ENCODE data around the gene DNAJC5. TPM values are rescaled to one million over a fixed set of nuclear protein-coding genes. Genes with fewer than 3 reads are reported as not detected.
"Not testable (repeated sequence)": the region's sequence is repeated elsewhere in the genome, so short reads cannot be mapped to it uniquely, and the experiment has no call there.

DNAJC5 gene
- total RNA-seq, 2 donors from 2014 or later = 58.9 to 63.9 TPM

- Histone ChIP-seq H3K36me3 (peaks cover 18% of the 10 kb centered on the region), H3K9ac (ENCODE audit: low read depth in 2 of 2, low read length in 2 of 2) (no peak overlapping the region), H3K4me1 (no peaks in the 10 kb centered on the region), H3K27ac (no peak overlapping the region), H3K9me3 (no peaks in the 10 kb centered on the region), H3K27me3 (no peaks in the 10 kb centered on the region), H3K4me3 (no peak overlapping the region)
- no peak for DNase-seq
- no peak for TF ChIP-seq CTCF (IDR thresholded peaks at IDR 0.05)
- intact Hi-C loops (cut with DNase I) = no loop called here
Measured at GRCh38 chr20:63929071-63929470, 34.1 kb downstream of the DNAJC5 start.

GRCh38 chr20:63929473-63929883, 34.6 kb downstream of the DNAJC5 start:
- H3K9me3 ChIP-seq; H3K27me3 ChIP-seq; H3K9ac ChIP-seq (ENCODE audit: low read depth in 2 of 2, low read length in 2 of 2); DNase-seq; intact Hi-C loops (cut with DNase I); H3K4me3 ChIP-seq; H3K4me1 ChIP-seq; H3K27ac ChIP-seq: not testable (repeated sequence)
- peaks cover 18% of the 10 kb centered on the region for H3K36me3 ChIP-seq

GRCh38 chr20:63930971-63931553, 36.1 kb downstream of the DNAJC5 start:
- intact Hi-C loops (cut with DNase I) = no loop called here
- H3K27ac ChIP-seq = no peak overlapping the region
- DNase-seq = no peak
- H3K36me3 ChIP-seq = peaks cover 18% of the 10 kb centered on the region
- no peak overlapping the region for H3K9ac ChIP-seq (ENCODE audit: low read depth in 2 of 2, low read length in 2 of 2)
- H3K4me3 ChIP-seq = no peak overlapping the region
- TF ChIP-seq CTCF (IDR thresholded peaks at IDR 0.05) = no peak
- H3K27me3 ChIP-seq = no peaks in the 10 kb centered on the region
- H3K9me3 ChIP-seq = no peaks in the 10 kb centered on the region
- H3K4me1 ChIP-seq = no peaks in the 10 kb centered on the region

GRCh38 chr20:63931735-63932134, 36.8 kb downstream of the DNAJC5 start:
- intact Hi-C loops (cut with DNase I) = no loop called here
- H3K4me3 ChIP-seq = no peak overlapping the region

DNA sequence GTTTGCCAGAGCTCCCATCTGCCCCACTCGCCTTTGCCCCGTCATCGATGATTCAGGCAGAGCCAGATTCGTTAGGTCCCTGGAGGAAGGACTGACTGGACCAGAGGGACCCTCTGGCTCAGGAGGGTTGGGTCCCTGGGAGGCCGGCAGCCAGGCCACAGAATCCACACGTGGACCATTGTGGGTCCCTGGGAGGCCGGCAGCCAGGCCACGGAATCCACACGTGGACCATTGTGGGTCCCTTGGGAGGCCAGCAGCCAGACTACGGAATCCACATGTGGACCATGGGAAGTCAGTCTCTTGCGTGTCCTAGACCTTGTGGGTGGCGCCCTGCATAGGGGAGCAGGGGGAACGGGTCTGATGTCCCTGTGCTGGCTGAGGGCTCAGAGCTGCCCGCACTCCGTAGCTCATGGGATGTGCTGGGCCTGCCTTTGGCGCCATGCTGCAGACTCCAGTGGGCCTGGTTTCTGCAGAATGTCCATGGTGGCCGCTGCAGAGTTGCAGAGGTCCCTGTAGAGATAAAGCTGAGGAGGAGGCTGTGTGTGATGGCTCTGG, 37.8 kb downstream of the DNAJC5 start:
- TF ChIP-seq CTCF (IDR thresholded peaks at IDR 0.05) = no peak
- H3K4me3 ChIP-seq = no peak overlapping the region
- no peak overlapping the region for H3K27ac ChIP-seq
- H3K9me3 ChIP-seq = no peaks in the 10 kb centered on the region
- H3K36me3 ChIP-seq = peaks cover 18% of the 10 kb centered on the region
- H3K27me3 ChIP-seq = no peaks in the 10 kb centered on the region
- no peak overlapping the region for H3K9ac ChIP-seq (ENCODE audit: low read depth in 2 of 2, low read length in 2 of 2)
- H3K4me1 ChIP-seq = no peaks in the 10 kb centered on the region
- no peak for DNase-seq
- intact Hi-C loops (cut with DNase I) = no loop called here

More at GRCh38 chr20:63931735-63932134, 36.8 kb downstream of the DNAJC5 start:
- no peak for TF ChIP-seq CTCF (IDR thresholded peaks at IDR 0.05)
- Histone ChIP-seq H3K4me1 (no peaks in the 10 kb centered on the region), H3K36me3 (peaks cover 18% of the 10 kb centered on the region), H3K27ac (no peak overlapping the region), H3K27me3 (no peaks in the 10 kb centered on the region), H3K9me3 (no peaks in the 10 kb centered on the region), H3K9ac (ENCODE audit: low read depth in 2 of 2, low read length in 2 of 2) (no peak overlapping the region)
- DNase-seq = no peak

- H3K4me3 ChIP-seq = no peak overlapping the region
- no peak overlapping the region for H3K9ac ChIP-seq (ENCODE audit: low read depth in 2 of 2, low read length in 2 of 2)
- no peaks in the 10 kb centered on the region for H3K27me3 ChIP-seq
- H3K9me3 ChIP-seq = no peaks in the 10 kb centered on the region
- DNase-seq = no peak
- no peak overlapping the region for H3K27ac ChIP-seq
- H3K36me3 ChIP-seq = peaks cover 10% of the 10 kb centered on the region
- no peak for TF ChIP-seq CTCF (IDR thresholded peaks at IDR 0.05)
- intact Hi-C loops (cut with DNase I) = no loop called here
- no peaks in the 10 kb centered on the region for H3K4me1 ChIP-seq
Measured at GRCh38 chr20:63933646-63934045, 38.7 kb downstream of the DNAJC5 start.

Data from colonic mucosa (tissue), 4 donors.